ENCODE results near the gene IGIP. TPM values are rescaled to one million over a fixed set of nuclear protein-coding genes. Genes with fewer than 3 reads are reported as not detected.

Gene IGIP
- total and polyA plus RNA-seq, 2 of the 8 experiments (the other 6 are each of a cell fraction or from before 2014, with no cell fraction given), result 0.32 to 0.69 TPM

DNA sequence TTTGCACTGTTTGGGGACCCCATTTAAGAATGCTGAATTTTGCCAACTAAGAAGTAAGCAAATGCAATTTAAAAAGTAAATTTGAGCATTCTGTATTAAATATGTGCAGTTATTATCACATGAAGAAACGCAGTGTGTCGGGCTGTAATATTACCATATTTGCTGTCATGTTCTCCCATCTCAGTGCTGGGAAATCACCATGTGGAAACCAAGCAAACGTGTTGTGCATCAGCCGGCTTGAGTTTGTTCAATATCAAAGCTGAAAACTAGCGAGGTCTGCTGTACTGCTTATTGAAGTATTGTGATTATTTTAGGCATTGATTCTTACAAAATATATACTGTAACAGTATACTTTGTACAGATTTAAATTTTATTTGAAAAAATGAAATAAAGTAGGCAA is 2.6 kb downstream of the IGIP start (continued):
- TF ChIP-seq, protein P1, sequence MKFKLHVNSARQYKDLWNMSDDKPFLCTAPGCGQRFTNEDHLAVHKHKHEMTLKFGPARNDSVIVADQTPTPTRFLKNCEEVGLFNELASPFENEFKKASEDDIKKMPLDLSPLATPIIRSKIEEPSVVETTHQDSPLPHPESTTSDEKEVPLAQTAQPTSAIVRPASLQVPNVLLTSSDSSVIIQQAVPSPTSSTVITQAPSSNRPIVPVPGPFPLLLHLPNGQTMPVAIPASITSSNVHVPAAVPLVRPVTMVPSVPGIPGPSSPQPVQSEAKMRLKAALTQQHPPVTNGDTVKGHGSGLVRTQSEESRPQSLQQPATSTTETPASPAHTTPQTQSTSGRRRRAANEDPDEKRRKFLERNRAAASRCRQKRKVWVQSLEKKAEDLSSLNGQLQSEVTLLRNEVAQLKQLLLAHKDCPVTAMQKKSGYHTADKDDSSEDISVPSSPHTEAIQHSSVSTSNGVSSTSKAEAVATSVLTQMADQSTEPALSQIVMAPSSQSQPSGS (IDR thresholded peaks at IDR 0.05; ENCODE audit: low read length), result no peak
- no peak for TF ChIP-seq CHD2 (IDR thresholded peaks at IDR 0.05; ENCODE audit: low read length)
- no peak for TF ChIP-seq HDAC2 (IDR thresholded peaks at IDR 0.05; ENCODE audit: borderline replicate concordance in 1 of 2, low read depth in 2 of 2, low read length in 2 of 2)
- TF ChIP-seq SIRT6 (IDR thresholded peaks at IDR 0.05; ENCODE audit: low read length), result no peak
- no peak for TF ChIP-seq MAFK (IDR thresholded peaks at IDR 0.05; ENCODE audit: low read depth, low read length)
- TF ChIP-seq SIX5 (IDR thresholded peaks at IDR 0.05; ENCODE audit: low read depth, low read length), result no peak
- TF ChIP-seq TAF7 (optimal IDR thresholded peaks at IDR 0.05; ENCODE audit: borderline replicate concordance, low read depth, low read length), result no peak
- TF ChIP-seq, protein P2, sequence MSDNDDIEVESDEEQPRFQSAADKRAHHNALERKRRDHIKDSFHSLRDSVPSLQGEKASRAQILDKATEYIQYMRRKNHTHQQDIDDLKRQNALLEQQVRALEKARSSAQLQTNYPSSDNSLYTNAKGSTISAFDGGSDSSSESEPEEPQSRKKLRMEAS (IDR thresholded peaks at IDR 0.05), result no peak

Data from H1 (cell line).